Mucosa of gallbladder (tissue), 1 donor: ENCODE data around the gene SFXN2. TPM values are rescaled to one million over a fixed set of nuclear protein-coding genes. Genes with fewer than 3 reads are reported as not detected.
A peak's percentile ranks its signal among the peaks of the same experiment; 100 is the strongest.
"Not testable (repeated sequence)": the region's sequence is repeated elsewhere in the genome, so short reads cannot be mapped to it uniquely, and the experiment has no call there.

ENCODE experiments used
- DNase-seq: peaks from one replicate; pipeline ENCODE4 v3.0.0-alpha.2; 2020; ENCODE audit warnings: low spot score
- total RNA-seq: library from RNA; stranded (reverse); gene quantifications from one replicate; pipeline ENCODE4 v1.2.1, GENCODE V29; 2021
- donor health status: DM: no; HTN: no; CAD: no.

The SFXN2 gene, protein sequence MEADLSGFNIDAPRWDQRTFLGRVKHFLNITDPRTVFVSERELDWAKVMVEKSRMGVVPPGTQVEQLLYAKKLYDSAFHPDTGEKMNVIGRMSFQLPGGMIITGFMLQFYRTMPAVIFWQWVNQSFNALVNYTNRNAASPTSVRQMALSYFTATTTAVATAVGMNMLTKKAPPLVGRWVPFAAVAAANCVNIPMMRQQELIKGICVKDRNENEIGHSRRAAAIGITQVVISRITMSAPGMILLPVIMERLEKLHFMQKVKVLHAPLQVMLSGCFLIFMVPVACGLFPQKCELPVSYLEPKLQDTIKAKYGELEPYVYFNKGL
- total RNA-seq, result 6.4 TPM

DNA sequence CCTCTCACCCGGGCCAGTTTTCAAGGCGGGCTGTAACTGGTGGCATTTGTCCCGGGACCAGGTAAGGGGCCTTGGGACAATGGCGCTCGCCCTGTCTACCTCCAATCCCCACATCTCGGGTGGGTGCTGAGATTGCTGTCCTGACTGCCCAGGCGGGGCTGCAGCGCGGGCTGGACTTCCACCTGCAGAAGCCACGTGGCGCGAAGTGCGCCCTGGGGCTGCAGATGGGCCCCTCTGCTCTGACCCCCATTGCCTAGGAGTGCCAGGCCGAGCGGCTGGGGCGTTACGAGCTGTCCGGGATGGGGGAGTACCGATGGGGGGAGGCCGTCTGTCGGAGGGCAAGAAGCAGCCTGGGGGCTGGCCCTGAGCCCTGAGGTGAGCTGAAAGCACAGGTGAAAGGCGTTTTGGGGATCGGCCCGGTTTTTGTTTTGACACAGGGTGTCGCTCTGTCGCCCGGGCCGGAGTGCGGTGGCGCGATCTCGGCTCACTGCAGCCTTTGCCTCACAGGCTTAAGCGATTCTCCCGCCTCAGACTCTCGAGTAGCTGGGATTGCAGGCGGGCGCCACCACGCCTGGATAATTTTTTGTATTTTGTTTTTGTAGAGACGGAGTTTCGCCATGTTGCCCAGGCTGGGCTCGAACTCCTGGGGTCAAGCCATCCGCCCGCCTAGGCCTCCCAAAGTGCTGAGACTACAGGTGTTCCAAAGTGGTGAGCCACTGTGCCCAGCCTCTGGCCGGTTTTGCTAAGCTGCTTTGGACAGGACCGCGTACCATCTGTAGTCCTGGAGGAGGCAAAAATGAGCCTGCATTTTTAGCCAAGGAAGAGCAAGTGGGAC is at the start of gene SFXN2:
SFXN2 (plus strand) TSS at position 16 of the 835 bp plus-strand sequence. CDS start 12,001 bp downstream, outside the sequence.
- no peak for DNase-seq

GRCh38 chr10:102665904-102666509 is 48.4 kb upstream of the SFXN2 start:
- no peak for DNase-seq

DNA sequence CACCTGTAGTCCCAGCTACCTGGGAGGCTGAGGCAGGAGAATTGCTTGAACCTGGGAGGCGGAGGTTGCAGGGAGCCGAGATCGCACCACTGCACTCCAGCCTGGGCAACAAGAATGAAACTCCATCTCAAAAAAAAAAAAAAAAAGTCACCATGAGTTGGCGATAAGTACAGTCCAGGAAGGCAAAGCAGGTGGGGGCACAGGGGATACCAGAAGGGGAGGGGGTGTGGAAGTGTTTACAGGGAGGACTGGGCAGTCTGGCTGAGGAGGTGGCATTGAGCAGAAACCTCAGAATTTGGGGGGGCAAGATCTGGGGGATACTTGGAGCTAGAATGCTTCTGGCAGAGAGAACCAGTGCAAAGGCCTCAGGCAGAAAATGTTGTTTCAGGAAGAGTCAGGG is 47.0 kb upstream of the SFXN2 start:
- DNase-seq, result not testable (repeated sequence)

GRCh38 chr10:102668326-102669107 is 45.9 kb upstream of the SFXN2 start:
- DNase-seq, result no peak

- DNase-seq, result no peak
These were observed 45.0 kb upstream of the SFXN2 start for GRCh38 chr10:102669206-102670064.

GRCh38 chr10:102670065-102670670 is 44.3 kb upstream of the SFXN2 start:
- no peak for DNase-seq

GRCh38 chr10:102670871-102671434 is 43.5 kb upstream of the SFXN2 start:
- DNase-seq, result no peak

DNA sequence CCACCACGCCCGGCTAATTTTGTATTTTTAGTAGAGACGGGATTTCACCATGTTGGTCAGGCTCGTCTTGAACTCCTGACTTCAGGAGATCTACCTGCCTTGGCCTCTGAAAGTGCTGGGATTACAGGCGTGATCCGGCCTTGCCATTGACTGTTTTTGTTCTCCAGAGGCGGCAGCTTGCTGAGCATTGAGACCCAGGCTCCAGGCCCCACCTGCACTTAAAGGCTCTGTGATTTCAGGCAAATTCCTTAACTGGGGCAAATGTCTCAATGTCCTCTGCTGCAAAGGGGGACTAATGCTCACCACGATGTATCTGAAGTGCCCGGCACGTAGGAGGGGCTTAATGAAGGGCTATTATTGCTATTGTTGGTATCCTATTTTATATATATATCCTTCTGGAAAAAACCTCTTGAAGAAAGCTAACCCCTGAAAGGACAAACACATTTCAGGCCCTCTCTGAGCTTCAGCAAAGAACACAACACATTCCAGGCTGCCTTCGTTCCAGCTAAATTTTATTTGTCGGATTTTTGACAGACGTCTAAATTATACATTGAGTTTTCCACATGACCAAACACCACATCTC is 41.1 kb upstream of the SFXN2 start:
- DNase-seq, result no peak

- no peak for DNase-seq
These were observed 40.5 kb upstream of the SFXN2 start for GRCh38 chr10:102673819-102674511.

DNA sequence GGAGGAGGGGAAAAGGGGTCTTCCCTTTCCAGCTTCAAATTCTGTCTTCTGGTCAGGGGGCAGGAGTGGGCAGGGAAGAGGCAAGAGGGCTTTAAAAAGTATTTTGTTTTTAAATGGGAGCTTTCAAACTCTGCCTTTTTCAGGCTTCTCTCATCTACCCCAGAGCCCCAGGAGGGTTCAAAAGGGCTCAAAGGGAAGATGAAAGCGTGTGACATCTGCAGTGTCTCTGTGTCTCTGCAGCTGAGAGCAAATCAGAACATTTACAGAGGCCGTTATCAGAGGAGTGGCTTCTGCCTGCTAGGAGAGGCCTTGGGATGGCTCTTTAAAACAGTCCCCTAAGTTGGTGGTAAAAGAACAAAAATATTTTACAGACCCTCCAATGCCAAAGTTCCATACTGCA is 39.9 kb upstream of the SFXN2 start:
- DNase-seq, result no peak

GRCh38 chr10:102675011-102675665 is 39.3 kb upstream of the SFXN2 start:
- DNase-seq, result no peak

DNA sequence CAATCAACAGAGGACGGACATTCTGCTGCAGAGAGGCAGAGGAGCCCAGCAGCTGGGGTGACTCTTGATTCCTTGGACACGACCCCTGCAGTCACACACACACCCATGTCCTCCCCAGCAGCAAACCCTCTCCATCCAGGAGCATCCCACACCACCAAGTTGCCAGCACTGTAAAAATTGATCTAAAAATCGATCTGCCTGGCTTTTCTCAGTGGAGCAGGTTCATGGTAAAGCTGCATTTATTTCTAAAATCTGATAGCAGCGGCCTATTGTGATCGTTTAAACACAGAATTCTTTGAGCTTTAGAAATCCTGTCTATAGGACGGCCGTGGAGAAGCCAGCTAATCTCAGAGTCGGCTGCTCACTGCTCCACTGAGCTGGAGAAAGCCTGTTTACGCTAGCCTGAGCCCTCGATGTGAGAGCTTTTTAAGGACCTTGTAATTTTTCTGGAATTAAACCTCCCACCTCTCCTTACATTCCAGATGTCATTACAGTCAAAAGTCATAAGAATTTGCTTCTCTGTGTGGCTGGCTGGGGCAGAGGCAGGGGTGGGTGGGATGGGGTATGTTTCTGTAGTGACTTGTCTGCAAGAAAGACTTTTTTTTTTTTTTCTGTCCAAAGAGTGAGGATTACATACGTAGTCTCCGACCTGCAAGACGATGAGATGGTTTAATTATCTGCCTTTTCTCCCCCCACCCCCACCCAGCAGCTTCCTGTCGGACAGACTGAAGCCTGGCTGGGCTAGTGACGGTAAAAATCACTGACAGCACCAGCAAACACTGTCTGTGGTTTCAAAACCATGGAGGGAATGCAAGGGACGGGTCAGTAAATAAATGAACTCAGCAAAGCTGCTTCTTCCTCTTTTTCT is 38.5 kb upstream of the SFXN2 start:
- DNase-seq, result peak; percentile 57

DNA sequence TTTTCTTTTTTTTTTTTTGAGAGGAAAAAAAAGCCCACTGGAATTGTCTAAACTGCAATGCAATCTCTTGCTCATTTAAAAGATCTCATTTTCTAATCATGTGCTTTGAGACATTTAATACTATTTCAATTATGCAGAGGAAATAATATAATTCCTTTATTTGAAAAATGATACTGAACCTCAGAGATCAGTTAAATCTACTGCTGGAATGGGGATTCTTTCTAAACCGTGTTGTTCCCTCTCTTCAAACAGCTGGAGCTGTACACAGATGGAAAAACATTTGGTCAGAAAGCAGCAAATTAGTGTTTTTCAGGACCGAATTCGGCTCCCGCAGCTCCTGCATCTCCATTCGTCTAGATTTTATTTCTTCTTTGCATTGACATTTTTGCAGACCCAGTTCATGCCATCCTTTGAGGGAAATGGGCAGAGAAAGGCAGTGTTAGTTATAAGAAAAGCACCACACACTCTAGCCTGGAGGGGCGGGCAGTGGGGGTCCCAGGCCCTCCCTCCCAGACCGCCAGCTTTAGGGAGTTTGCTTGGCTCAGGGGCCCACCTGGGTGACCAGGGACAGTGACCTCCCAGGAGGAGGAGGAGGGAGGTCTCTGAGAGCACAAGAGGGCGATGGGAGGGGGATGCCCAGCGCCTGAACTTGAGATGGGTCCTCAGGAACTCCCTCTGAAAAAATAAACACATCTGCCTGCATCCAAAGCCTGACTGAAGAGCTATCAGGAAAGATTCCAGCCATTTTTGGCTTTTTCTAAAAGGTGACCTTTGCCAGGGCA is 37.7 kb upstream of the SFXN2 start:
- no peak for DNase-seq

GRCh38 chr10:102677331-102678067 is 36.9 kb upstream of the SFXN2 start:
- DNase-seq, result no peak

GRCh38 chr10:102678068-102678400 is 36.4 kb upstream of the SFXN2 start:
- no peak for DNase-seq

- peak; percentile 55 for DNase-seq
These were observed 35.6 kb upstream of the SFXN2 start for GRCh38 chr10:102678842-102679289.
